Esophagus muscularis mucosa (tissue), 4 donors: ENCODE results near the gene PTGES3L. TPM values are rescaled to one million over a fixed set of nuclear protein-coding genes. Genes with fewer than 3 reads are reported as not detected.

ENCODE experiments used
- DNase-seq: peaks from one replicate; pipeline ENCODE4 v3.0.0-alpha.2; 2017; ENCODE audit errors: extremely low spot score
- H3K27ac ChIP-seq, 4 donors: fragments of 200-600 bp; sonication (generic); replicated peaks in 1 of 4; 1 replicate in 3 of 4; 2 replicates in 1 of 4; pipeline ENCODE4 v1.5.1; 2016 to 2019; ENCODE audit warnings: mild to moderate bottlenecking in 1 of 4
- H3K27me3 ChIP-seq, 4 donors: fragments of 200-600 bp; sonication (generic); one replicate each; pipeline versions ENCODE4 v1.5.1 to v1.6.0; 2016 to 2019
- H3K36me3 ChIP-seq, 4 donors: fragments of 200-600 bp; sonication (generic); one replicate each; pipeline ENCODE4 v1.5.1; 2016 to 2019
- H3K4me1 ChIP-seq, 4 donors: fragments of 200-600 bp; sonication (generic); one replicate each; pipeline ENCODE4 v1.5.1; 2016 to 2019
- H3K4me3 ChIP-seq, 4 donors: fragments of 200-600 bp; sonication (generic); 1 replicate in 2 of 4; 2 replicates in 2 of 4; pipeline ENCODE4 v1.5.1; 2016 to 2019; ENCODE audit warnings: mild to moderate bottlenecking in 4 of 4, moderate library complexity in 1 of 4
- H3K9me3 ChIP-seq, 4 donors: fragments of 200-600 bp; sonication (generic); 1 replicate in 3 of 4; 2 replicates in 1 of 4; pipeline ENCODE4 v1.5.1; 2016 to 2019
- EP300 ChIP-seq: sonication (generic); formaldehyde crosslinking; IDR thresholded peaks from one replicate; pipeline ENCODE4 v1.6.1; 2017; ENCODE audit warnings: antibody characterized with exemption
- POLR2A ChIP-seq: fragments of 450-650 bp; IDR thresholded peaks from one replicate; pipeline ENCODE4 v1.6.1; 2017; ENCODE audit warnings: antibody characterized with exemption, moderate library complexity, mild to moderate bottlenecking, low read depth
- POLR2AphosphoS5 ChIP-seq, 2 donors: sonication (generic); formaldehyde crosslinking; IDR thresholded peaks; one replicate each; pipeline ENCODE4 v1.6.1; 2017; ENCODE audit warnings: antibody characterized with exemption in 2 of 2
- WGBS: methylation state at CpG from one replicate; pipeline ENCODE4 v1.1.5; 2018; 5-methylcytosine and 5-hydroxymethylcytosine counted together
- intact Hi-C: fragments of 100-400 bp; cut with DNase I; formaldehyde crosslinking; loops from one replicate; pipeline ENCODE4 v1.15.1; 2023
- total RNA-seq, 4 donors: library from RNA; depleted of rRNA; stranded (reverse); fragments of >200 nt; gene quantifications; one replicate each; pipeline versions ENCODE4 v1.1.0 to v1.2.1, GENCODE V29; 2016
- TF ChIP-seq, protein P1 (sequence below), 3 experiments: fragments of 200-600 bp in 2 of 3; fragments of 450-650 bp in 1 of 3; sonication (generic) in 2 of 3; IDR thresholded peaks; one replicate each; pipeline ENCODE4 v1.5.1; 2017 to 2019; ENCODE audit warnings: antibody characterized with exemption in 3 of 3, mild to moderate bottlenecking in 2 of 3, moderate library complexity in 1 of 3

PTGES3L gene
- total RNA-seq, 4 donors from 2014 or later = 7.8 to 18.3 (median 13.1) TPM

- intact Hi-C loops = no loop called here
- H3K36me3 ChIP-seq = peaks cover 60 to 97% (median 95%) of the 10 kb centered on the region in 4 donors
- TF ChIP-seq POLR2AphosphoS5 (IDR thresholded peaks at IDR 0.05) = no peak
These were observed 26.2 kb downstream of the PTGES3L start for GRCh38 chr17:42953669-42954068.

GRCh38 chr17:42950044-42950783 lies 29.7 kb downstream of the PTGES3L start:
- Histone ChIP-seq H3K9me3 (no peaks in the 10 kb centered on the region), H3K4me1 (peaks cover 4 to 13% (median 12%) of the 10 kb centered on the region in 4 donors), H3K27ac (no peak overlapping the region), H3K36me3 (peaks cover 38 to 74% (median 73%) of the 10 kb centered on the region in 4 donors), H3K4me3 (no peak overlapping the region), H3K27me3 (no peaks in the 10 kb centered on the region)
- intact Hi-C loops = no loop called here
- DNase-seq = no peak
- TF ChIP-seq EP300 (no peak), POLR2A (no peak), POLR2AphosphoS5 (IDR thresholded peaks at IDR 0.05) (no peak)
- TF ChIP-seq, protein P1, sequence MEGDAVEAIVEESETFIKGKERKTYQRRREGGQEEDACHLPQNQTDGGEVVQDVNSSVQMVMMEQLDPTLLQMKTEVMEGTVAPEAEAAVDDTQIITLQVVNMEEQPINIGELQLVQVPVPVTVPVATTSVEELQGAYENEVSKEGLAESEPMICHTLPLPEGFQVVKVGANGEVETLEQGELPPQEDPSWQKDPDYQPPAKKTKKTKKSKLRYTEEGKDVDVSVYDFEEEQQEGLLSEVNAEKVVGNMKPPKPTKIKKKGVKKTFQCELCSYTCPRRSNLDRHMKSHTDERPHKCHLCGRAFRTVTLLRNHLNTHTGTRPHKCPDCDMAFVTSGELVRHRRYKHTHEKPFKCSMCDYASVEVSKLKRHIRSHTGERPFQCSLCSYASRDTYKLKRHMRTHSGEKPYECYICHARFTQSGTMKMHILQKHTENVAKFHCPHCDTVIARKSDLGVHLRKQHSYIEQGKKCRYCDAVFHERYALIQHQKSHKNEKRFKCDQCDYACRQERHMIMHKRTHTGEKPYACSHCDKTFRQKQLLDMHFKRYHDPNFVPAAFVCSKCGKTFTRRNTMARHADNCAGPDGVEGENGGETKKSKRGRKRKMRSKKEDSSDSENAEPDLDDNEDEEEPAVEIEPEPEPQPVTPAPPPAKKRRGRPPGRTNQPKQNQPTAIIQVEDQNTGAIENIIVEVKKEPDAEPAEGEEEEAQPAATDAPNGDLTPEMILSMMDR (IDR thresholded peaks at IDR 0.05) = no peak
- WGBS = 95% methylated on average over 13 of the region's 13 CpGs

More at GRCh38 chr17:42953669-42954068, 26.2 kb downstream of the PTGES3L start:
- H3K27ac ChIP-seq = no peak overlapping the region
- no peak overlapping the region for H3K4me3 ChIP-seq
- no peak for DNase-seq
- H3K27me3 ChIP-seq = no peaks in the 10 kb centered on the region
- no peaks in the 10 kb centered on the region for H3K4me1 ChIP-seq
- H3K9me3 ChIP-seq = no peaks in the 10 kb centered on the region
- WGBS = 92% methylated on average over 1 of the region's 1 CpG

- intact Hi-C loops = no loop called here
- peaks cover 22 to 40% (median 39%) of the 10 kb centered on the region in 4 donors for H3K36me3 ChIP-seq
- no peak for DNase-seq
- TF ChIP-seq POLR2A = no peak
- TF ChIP-seq POLR2AphosphoS5 (IDR thresholded peaks at IDR 0.05) = no peak
- no peak for TF ChIP-seq EP300
- TF ChIP-seq, protein P1 (IDR thresholded peaks at IDR 0.05) = no peak
- WGBS = 87% methylated on average over 1 of the region's 1 CpG
- H3K27ac ChIP-seq = peak overlapping the region in 2 of 4 donors; percentile 48
- no peaks in the 10 kb centered on the region for H3K27me3 ChIP-seq
- H3K9me3 ChIP-seq = no peaks in the 10 kb centered on the region
- peaks cover 4 to 20% (median 17%) of the 10 kb centered on the region in 4 donors for H3K4me1 ChIP-seq
- H3K4me3 ChIP-seq = no peak overlapping the region
These were observed 33.1 kb downstream of the PTGES3L start for GRCh38 chr17:42946812-42947211.

DNA sequence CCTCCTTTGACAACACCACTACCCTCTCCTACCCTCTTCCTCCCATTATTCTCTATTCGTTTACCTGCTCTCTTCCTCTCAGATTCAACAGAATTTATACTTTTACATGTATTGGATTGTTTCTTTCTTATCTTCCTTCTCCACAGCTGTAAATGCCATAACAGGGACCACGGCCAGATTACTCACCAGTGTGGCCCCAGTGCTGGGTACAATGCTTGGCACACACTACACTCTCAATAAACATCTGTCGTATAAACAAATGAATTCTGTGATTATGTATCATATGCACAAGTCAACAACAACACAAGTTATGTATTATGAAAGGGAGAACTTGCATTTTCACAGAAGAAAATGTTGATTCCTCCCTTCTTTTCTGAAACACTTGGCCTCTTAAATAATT lies 35.7 kb downstream of the PTGES3L start:
- TF ChIP-seq, protein P1 (IDR thresholded peaks at IDR 0.05) = no peak
- no peak for TF ChIP-seq EP300
- Histone ChIP-seq H3K4me1 (peaks cover 4 to 20% (median 17%) of the 10 kb centered on the region in 4 donors), H3K27ac (peak overlapping the region in 1 of 4 donors; percentile 14), H3K9me3 (no peaks in the 10 kb centered on the region), H3K36me3 (peaks cover 0 to 14% (median 13%) of the 10 kb centered on the region in 4 donors), H3K4me3 (no peak overlapping the region), H3K27me3 (no peaks in the 10 kb centered on the region)
- no peak for DNase-seq
- intact Hi-C loops = no loop called here
- WGBS = 54% methylated on average over 3 of the region's 3 CpGs

DNA sequence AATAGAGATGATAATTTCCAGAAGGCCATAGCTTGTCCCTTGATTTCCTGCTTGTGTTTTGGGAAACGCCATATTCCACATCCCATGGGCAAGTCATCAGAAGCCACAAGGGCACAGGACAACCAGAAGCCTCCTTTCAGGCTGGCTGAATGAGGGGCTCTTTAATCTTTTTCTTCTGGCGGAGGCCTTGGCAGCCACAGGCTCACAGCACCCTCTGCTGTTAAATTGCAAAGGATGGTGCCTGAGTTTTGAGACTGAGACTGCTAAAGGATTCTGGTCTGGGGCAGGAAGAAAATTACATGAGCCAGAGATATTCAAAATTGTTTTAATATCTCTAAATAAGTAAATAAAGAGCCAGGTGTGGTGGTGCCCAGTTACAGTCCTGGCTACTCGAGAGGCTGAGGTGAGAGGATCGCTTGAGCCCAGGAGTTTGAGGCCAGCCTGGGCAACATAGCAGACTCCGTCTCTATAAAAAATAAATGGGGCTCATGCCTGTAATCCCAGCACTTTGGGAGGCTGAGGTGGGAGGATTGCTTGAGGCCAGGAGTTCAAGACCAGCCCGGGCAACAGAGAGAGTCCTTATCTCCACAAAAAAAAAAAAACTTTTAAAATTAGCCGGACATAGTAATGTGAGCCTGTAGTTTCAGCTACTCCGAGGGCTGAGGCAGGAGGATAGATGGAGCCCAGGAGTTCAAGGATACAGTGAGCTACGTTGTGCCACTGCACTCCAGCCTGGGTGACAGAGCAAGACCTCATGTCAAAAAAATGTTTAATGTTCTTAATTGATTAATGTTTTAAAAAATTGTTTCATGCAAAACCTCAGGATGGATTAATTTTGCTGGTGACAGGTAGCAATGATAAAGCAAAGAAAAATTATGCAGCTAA lies 41.9 kb downstream of the PTGES3L start:
- Histone ChIP-seq H3K27ac (no peak overlapping the region), H3K4me3 (no peak overlapping the region), H3K9me3 (no peaks in the 10 kb centered on the region), H3K36me3 (no peaks in the 10 kb centered on the region), H3K27me3 (no peaks in the 10 kb centered on the region), H3K4me1 (peaks cover 0 to 6% (median 0%) of the 10 kb centered on the region in 4 donors)
- DNase-seq = no peak
- 38% methylated on average over 9 of the region's 9 CpGs for whole genome bisulfite sequencing
- intact Hi-C loops = loop anchor here (2.0 to 10.0 kb wide), 2 partner anchors 93 to 223 kb away; partner anchors contain the start of gene AOC2
- TF ChIP-seq EP300 (no peak), POLR2A (no peak), POLR2AphosphoS5 (IDR thresholded peaks at IDR 0.05) (no peak)
- TF ChIP-seq, protein P1 (IDR thresholded peaks at IDR 0.05) = peak; percentile 63 to 72 (median 68)
